ENCODE results near the gene HTR2B.
"Not testable (repeated sequence)": the region's sequence is repeated elsewhere in the genome, so short reads cannot be mapped to it uniquely, and the experiment has no call there.

HTR2B gene

DNA sequence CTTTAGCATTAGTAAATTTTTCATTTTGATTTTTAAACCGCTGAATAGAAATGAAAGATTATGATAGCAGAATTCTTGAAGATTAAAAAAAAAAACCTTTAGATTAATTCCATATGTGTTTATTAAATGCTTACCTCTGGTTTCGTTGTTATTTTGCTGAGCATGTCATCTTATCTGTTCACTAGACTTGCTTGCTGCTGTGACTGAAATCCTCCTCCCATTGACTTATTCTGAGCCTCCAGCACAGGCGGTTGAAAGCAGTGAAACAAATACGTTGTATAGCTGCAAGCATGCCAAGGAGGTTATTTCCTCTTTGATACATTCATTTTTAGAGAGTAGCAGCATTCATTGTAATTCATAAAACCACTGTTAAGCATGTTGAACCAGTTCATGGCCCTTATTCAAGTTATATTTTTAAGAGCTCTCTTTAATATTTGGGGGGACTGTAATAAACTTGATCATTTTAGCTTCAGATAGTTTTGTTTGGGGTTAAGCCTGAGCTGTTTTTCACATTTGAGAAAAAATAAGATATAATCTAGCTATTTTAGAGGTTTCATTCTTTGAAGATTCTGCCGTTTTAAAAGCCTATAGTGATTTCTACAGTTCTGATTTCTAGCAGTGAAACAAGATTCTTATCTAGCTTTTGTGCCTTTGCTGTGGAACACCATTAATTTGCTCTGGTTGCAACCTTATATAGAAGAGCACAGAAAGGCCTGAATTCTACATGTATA, at the start of gene HTR2B:
HTR2B (minus strand) TSS at position 205 of the 731 bp plus-strand sequence. CDS start 1,278 bp downstream, outside the sequence.
- no peak for DNase-seq

DNA sequence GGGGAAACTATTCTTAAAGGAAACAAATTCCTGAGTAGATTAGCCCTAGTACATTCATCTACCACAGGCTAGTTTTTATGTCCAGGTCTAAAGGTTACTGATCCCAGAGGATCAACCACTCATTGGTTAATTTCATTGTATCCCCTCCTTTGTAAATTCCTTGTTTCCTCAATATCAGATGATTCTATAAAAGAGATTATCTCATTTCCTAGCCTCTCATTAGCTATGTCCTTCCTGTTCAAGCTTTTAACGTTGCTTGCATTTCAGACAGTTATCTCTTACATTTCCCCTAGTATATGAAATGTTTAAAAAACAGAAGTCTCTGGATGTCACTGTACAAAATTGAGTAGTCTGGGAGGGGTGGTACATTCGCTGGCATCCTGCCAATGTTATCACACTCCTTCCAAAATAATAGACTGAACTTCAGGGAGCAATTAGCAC, 49.4 kb upstream of the HTR2B start:
- no peak for DNase-seq

DNA sequence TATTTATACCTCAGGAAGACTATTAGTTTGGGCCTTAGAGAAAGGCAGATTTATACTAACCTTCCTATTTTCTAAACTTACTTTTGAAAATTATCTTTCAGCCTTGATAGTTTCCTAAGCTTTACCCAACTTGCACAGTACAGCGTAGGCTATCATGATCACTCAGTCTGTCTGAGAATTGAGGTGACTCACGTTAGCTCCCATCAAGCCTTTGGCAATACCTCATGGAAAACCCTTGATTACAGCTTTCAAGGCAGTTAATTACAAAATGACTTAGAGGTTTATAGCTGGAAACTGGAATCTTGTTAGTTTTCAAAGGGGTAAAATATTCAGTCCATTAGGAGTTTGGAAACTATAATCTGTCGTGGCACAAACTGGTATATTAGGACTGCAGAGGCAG, 47.2 kb upstream of the HTR2B start:
- DNase-seq = no peak

DNA sequence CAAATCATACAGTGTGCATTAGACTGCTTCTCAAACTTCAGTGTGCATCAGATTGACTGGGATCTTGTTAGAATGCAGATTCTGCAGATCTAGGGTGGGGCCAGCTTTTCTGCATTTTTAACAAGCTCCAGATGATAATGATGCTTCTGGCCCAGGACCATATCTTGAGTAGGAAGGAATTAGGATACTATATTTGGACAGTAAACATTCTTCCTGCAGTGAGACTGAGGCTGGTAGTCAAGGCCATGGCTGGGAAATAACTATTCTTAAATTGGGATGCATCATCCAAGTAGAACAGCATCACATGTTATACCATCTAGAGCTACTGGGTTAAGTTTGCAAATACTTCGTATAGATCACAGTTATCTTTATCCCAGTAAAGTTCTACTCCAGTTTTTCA, 45.2 kb upstream of the HTR2B start:
- no peak for DNase-seq

DNA sequence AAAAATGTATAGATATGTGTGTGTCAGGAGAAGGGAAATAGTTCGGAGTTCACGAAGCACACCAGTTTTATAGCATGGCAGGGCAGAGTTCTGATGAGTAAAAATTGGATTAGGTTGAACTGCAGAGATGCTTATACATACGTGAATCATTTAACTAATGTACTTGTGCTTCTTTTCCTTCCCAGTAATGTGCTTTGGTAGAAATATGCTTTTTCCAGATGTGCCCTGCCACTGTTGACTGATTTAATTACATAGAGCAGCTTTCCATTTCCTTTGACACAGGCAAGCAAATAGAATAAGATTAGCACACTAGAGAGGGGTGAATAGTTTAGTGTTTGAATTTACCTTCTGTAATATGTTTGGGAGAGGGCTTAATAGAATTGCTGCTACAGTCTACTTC, 44.6 kb upstream of the HTR2B start:
- no peak for DNase-seq

DNA sequence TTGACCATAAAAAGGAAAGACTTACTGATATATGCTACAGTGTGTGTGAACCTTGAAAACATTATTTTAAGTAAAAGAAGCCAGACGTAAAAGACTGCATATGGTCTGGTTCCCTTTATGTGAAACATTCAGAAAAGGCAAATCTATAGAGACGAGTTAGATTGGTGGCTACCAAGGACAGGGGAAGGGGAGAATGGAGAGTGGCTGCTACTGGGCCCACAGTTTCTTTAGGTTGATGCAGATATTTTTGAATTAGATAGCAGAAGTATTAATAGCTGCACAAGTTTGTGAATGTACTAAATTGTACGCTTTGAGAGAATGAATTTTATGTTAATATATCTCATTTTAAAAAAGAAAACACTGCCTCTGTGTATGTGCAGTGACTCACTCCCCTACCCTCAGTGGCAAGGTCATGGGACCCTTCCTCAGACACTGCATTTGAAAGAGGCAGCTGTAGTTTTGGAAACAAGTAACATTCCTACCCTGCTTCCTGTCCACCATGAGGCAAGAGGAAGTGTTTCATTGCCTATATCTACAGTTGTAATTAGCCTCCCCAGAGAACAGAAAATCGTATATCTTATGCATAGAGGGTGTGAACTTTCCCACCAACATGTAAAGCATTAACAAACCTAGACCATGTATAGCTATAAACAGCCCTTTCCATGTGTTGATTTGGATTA, 43.8 kb upstream of the HTR2B start:
- DNase-seq = no peak

DNA sequence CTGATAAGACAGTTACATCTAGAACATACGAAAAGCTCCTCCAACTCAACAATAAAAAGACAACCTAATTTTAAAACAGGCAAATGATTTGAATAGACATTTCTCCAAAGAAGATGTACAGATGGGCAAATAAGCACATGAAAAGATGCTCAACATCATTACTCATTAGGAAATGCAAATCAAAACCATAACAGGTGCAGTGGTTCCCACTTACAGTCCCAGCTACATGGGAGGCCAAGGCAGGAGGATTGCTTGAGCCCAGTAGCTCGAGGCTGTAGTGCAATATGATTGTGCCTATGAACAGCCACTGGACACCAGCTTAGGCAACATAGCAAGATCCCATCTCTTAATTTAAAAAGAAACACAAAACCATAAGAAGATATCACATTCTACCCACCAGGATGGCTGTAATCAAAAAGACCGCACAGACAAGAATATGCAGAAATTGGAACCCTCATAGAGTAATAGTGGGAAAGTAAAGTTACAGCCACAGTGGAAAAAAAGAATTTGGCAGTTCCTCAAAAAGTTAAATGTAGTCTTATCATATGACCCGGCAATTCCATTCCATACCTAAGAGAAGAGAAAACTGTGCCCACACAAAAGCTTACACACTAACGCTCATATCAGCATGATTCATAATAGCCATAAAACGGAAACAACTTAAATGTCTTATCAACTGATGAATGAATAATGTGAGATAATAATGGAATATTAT, 43.1 kb upstream of the HTR2B start:
- no peak for DNase-seq

DNA sequence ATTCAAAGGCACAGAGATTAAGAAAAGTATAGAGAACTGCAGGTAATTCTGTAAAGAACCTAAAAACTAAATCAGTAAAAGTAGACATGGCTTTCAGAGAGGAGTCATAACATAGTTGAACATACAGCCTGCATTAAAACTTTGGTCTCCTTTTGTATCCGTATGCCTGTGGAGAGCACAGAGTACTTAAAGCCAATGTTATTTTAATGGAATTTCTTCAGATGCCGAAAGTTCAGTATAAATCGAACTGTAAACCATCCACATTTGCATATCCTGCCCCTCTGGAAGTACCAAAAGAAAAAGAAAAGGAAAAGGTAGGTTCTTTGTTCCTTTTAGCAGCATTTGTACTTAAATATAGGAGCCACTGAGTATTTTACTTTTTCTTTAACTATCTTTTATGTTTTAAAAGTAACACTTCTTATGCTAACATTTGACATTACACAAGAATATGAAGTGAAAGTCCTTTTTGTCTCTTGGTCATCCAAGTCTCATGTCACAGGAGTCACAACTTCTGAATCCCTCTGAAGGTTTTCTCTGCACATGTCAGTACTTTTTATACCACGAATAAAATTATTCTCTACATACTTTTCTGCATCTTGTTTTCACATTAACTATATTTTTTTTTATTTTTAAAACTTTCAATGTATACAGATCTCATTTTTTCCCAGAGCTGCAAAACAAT, 38.7 kb upstream of the HTR2B start:
- DNase-seq = no peak

DNA sequence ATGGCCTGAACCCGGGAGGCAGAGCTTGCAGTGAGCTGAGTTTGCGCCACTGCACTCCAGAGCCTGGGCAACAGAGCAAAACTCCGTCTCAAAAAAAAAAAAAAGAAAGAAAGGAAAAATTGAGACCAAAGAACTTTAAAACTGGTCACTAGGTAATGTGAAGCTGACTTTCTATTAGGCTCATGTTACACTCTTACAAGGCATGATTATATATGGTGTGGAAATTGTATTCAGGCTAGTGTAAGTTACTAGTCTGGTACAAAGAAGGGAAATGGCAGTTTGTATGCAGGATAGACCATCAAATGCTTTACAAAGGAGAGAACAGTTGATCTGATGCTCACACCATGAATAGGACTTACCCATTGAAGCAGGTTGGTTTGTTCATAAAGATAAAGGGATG, 38.2 kb upstream of the HTR2B start:
- no peak for DNase-seq

DNA sequence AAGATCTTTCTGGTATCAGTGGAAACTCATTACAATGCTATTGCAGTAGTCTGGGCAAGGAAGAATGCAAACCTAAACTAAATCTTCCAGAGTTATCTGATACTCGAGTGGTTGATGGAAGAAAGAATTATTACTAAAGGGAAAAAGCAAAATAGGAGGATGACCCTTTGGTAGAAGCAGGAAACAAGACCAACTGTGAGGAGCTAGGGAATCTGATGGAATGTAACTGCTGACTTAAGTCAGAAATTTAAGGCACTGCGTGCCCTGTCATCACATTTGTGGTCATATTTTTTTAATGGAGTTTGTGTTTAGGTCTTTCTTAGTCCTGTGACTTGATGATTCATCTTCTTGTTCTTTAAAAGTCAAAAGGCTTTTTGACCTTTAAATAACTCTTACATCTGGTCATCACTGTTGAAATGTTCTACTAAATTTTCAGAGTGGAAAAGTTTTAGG, 37.1 kb upstream of the HTR2B start:
- no peak for DNase-seq

DNA sequence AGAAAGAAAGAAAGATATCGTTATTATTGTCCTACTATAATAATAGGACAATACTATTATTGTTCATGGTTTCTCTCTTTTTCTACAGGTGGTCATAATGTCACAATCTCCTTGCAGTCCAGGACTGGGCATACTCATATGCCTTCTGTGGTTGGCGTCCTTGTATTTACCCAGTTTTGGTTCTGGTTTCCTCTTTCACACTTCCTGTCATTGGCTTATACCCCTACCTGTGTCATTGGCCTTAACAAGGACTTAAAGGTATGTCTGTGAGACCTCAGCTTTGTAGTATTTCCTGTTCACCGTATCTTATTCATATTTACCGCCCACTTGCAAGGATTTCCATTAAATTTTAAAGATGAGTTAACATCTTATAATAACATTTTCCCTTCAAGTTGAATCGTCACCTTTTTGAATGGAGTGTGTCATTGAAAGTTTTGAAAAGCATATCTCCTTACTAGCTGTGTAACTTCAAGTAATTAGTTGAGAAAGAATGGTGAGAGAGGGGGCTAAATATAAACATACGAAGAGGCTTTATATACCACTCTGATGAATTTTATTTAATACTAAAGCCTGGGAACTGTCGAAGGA, 36.5 kb upstream of the HTR2B start:
- DNase-seq = no peak

DNA sequence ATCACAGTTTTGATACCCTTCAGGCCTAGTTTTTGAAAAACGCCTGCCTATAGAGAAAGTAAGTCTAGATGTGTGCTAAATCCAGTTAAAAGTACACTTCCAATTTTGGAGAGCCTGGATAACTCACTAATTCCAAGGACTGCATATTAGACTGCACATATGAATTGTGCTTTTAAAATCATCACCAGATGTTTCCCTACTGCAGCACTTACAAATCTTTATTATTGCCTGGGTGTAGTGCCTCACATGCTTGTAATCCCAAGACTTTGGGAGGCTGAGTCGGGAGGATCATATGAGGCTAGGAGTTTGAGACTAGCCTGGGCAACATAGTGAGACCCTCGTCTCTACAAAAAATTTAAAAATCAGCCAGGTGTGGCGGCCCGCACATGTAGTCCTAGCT, 35.9 kb upstream of the HTR2B start:
- no peak for DNase-seq

DNA sequence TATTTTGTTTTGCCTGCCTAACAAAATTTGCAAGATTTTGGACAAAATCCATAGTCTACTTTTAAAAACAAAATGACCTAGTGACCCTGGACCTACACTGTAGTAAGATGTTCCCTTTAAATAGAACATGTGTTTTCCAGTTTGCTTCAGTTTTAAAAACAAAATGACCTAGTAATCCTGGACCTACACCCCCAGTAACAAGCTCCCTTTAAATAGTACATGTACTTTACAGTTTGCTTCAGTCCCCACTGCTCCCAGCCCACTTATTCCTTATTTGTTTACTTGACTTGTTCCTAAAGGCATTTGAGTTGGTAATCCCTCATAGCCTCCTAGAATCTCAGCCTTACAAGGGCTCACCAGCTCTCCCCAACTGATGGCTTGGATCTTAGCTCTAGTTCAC, 34.5 kb upstream of the HTR2B start:
- no peak for DNase-seq

DNA sequence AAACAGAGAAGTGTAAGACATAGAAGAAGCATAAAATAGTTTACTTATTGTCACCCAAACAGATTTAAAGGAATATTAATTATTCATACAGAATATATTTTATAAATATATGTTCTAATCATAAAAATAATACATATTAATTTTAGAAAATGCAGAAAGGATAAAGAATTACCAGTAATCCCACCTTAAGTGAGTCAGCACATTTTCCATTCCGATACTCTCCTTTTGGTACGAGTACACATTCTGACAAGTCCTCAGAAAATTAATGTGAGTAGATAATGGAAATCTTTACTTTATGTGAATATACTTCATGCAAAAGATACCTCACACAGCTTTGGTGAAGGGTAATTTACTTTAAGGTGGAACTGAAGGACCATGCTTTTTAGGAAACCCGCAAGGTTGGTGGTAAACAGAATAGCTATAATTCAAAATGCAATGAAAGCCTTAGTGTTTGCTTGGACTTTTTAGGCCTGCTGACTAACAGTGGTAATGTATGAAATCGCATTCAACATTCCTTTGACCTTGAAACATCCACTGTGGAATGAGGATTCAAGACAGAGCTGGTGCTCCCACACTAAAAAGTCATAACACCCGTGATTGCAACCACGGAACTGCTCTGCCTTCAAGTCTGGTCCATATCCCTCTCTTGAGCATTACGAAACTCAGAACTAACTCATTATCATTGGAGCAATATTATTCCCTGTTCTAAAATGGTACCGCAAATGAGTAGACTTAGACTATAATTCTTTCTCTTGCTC, 28.1 kb upstream of the HTR2B start:
- no peak for DNase-seq

DNA sequence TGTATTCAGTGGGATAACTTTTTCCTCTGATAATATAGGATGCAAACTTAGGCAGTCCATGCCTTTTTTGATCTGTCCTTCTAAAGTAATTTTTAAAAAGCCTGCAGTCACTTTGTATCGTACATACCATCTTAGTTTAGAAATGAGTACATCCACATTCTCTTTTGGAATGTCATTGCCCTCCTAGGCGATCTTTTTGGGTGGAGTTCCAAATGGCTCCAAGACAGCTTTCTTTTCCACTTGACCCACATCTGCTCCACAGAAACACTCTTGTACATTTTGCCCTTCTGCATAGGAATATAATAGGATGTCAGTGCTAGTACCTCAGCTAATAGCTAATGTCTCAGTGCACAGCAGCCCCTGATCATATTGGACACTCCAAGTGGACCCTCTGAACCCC, 21.8 kb upstream of the HTR2B start:
- no peak for DNase-seq

DNA sequence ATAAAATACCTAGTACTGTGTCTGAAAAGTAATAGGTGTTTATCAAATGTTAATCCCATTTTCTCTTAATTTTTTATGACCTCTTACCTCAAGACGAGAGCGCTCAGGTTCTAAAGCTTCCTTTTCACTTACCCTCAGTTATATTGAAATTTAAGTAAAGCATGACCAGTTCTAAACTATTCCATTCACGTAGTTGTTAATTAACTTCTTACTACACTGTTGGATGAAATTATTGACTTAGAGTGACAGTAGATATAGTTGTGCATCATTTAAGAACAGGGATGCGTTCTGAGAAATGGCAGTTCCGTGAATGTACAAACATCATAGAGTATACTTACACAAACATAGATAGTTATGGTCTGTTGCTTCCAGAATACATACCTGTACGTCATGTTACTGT, 20.1 kb upstream of the HTR2B start:
- no peak for DNase-seq

DNA sequence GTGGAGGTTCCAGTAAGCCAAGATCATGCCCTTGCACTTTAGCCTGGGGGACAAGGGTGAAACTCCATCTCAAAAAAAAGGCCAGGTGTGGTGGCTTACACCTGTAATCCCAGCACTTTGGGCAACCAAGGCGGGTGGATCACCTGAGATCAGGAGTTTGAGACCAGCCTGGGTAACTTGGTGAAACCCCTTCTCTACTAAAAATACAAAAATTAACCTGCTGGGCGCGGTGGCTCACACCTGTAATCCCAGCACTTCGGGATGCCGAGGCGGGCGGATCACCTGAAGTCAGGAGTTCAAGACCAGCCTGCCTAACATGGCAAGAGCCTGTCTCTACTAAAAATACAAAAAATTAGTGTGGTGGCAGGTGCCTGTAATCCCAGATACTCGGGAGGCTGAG, 16.0 kb upstream of the HTR2B start:
- DNase-seq = not testable (repeated sequence)

DNA sequence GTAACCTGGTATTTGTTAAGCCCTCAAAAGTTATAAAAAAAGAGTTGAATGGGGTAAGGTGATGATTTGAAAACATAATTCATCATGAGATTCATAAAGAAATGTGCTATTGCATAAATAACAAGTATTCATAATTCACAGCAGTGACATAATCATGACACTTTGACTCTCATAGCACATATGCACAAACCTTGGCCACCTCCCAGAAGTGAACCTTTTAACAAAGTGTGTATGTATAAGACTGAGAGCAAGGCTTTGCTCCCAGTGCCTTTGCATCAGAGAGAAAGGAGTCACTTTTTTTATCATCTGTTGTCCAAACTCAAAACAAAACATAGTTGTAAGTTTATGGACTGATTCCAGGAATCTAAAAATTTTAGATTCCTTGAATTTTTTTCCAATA, 15.0 kb upstream of the HTR2B start:
- DNase-seq = no peak

DNA sequence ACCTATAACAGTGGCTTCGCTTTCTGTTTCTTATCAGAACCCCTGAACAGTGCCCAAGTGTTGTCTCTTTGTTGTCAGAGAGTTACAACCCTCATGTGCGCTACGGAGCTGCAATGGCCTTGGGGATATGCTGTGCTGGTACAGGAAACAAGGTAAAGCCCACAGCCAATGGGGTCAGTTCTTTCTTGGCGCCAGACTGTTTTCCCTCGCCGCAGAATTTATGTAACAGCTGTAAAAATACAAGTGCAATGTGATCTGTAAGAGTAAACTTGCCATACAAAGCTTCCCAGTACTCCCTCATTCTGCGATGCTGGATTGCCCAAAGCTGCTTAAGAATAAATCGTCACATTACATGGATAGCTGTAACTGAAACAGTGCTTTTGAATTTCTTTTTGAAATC, 13.9 kb upstream of the HTR2B start:
- no peak for DNase-seq

DNA sequence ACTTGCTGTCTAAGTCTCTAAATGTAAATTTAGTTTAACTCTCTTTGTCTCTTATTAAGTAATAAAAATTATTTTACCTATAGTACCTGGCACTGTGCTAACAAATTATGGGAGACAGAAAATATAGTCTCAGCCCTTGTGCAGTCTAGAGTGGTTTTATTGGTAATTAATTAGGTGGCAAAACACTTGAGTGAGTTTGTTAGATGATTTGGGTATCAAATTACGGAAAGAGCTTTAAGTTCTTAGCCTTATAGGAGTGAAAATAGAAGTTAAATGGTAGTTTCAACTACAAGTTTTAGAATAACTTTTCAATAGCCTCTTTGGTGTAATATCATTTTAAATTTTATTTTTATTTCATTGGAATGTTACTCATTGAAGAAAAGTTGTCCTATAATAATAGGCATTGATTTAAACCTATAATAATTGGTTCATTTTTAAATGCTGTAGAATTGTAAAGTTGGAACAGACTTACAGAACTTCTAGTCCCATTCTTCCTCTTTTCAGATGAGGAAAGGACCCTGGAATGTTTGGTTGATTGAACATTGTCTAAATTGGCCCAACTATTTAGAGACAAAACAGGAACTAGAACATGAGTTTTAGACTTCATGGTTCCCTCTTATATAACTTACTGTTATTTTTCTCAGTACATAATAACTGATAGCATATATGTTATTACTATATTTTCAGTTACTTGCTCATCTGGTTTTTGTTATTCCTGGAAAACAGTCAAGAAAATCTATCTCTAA, 10.2 kb upstream of the HTR2B start:
- DNase-seq = no peak

DNA sequence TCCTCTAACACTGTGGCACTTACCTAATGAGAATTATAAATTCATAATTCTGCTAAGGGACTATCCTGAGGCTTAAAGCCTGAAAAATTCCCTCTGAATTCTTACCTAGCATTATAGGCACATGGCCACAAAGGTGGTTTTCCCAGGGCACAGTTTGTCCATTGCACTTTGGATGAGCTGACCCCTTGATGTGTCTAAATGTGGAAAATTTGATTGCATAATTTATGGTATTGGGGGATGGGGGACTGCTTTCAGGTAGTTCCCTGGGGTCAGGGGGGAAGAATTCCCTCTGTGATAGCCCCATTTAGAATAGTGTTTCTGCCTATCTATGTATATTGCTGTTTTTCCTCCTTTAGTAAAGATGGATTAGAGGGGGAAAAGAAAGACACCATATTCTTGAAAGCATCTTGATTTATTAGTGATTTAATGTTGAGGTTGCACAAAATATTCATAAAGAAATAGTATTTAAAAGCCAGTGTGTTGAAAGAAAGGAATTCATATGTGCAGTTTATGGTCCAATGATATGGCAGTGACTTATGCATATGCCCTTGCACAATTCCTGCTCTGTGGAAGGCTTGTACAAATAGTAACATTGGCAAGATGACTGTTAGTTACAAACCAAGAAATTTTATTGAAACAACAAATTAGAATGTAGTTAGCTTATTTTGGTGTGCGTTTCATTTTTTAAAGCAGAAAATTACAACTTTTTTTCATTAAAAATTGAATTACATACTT, 8.7 kb upstream of the HTR2B start:
- DNase-seq = no peak

All from stimulated activated CD4-positive, alpha-beta T cell treated with anti-CD3 and anti-CD28 coated beads, Interleukin-2, amount 100 ng/mL, for 48 hours (primary cell).